SKM-1 treated with dmso at 0.1 percent for 144 hours (cell line): ENCODE measurements around the gene DDX24.

Experiments
- DNase-seq: peaks from one replicate; lab custom pipeline; 2025; ENCODE audit not compliant: unreplicated experiment; lab: John Stamatoyannopoulos, UW

DDX24 gene

GRCh38 chr14:94050231-94050880, 30.6 kb downstream of the DDX24 start:
- no peak for DNase-seq

- no peak for DNase-seq
Measured at GRCh38 chr14:94049625-94050023, 31.4 kb downstream of the DDX24 start.

DNA sequence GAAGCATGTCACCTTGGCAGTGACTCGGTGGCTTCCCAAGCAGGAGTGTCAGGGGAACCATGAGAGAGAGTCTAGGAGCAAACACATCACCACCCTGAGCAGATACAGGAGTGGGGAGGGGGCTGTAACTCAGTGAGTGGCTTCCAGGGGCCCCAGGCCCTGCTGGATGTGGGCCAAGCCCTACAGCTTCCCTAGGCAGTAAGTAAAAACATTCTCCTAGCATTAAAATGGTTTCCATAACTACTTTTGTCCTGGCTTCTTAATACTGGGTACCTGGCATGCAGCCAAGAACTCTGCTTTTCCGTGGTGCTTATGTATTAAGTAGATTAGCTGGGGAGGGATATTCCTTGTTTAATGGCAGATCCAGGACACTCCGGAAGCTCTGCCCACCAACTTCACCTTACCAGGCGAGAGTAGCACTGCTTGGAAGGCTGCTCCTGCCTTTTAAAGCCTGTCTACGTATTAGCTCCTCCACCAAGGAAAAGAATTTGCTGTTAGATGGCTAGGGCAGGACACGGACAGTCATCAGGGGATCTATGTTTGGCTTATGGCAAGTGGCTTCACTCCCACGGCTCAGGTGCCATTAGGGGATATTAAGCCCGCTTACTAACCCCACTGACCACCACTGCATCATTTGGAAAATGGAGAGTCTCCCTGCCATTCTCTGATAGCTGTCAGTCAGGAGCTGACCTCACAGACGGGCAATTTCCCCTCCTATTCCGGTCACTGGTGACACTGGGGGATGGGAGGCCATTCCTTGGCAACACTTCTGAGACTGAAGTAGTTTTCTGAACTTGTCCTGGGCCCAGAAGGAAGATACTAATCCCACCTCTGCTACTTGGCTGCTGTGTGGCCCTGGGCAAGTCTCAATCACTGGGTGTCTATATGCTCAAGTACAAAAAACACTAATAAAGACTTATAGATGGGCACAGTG, 32.0 kb downstream of the DDX24 start:
- no peak for DNase-seq

DNA sequence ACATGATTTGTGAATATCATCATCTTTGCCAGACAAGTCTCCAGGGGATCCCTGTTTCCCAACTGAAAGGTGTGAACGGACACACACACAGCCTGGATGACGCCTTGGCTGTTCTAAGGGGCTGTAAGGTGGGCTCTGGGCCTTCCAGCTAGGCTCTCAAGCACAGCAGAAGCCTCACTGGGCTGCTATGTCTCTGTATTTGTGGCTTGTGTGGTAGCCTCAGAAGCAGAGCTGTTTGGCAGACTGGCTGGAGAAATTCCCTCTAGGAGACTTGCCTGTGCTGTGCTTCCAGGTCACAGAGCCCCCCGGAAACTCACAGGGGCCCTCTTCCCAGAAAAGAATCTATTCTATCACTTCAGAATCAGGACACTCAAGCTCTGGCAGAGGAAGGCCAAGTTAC, 33.4 kb downstream of the DDX24 start:
- DNase-seq: no peak

DNA sequence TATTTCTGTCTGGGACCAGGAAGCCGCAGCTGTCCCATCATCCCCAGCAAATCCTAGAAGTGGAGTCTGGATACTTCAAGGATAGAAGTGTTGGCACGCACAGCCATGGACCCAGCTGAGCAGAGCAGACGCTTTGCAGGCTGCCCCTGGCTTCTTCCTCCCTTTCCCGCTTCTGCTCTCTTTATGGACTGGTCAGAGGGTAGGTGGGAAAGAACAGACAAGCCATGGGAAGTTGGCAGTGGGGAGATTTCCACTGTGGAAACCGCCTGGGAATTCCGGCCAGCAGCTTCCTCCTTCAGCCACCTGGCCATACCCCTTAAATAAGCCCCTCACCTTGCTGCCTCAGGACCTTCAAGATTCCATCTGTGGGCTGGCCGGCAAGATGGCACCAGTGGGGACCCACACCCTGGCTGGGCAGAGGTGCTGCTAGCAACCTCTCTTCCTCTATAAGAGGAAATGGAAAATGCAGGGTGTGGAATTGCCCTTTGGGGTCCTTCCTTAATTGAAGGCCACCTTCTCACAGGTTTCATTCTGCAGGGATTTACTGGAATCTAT, 34.2 kb downstream of the DDX24 start:
- DNase-seq: no peak

DNA sequence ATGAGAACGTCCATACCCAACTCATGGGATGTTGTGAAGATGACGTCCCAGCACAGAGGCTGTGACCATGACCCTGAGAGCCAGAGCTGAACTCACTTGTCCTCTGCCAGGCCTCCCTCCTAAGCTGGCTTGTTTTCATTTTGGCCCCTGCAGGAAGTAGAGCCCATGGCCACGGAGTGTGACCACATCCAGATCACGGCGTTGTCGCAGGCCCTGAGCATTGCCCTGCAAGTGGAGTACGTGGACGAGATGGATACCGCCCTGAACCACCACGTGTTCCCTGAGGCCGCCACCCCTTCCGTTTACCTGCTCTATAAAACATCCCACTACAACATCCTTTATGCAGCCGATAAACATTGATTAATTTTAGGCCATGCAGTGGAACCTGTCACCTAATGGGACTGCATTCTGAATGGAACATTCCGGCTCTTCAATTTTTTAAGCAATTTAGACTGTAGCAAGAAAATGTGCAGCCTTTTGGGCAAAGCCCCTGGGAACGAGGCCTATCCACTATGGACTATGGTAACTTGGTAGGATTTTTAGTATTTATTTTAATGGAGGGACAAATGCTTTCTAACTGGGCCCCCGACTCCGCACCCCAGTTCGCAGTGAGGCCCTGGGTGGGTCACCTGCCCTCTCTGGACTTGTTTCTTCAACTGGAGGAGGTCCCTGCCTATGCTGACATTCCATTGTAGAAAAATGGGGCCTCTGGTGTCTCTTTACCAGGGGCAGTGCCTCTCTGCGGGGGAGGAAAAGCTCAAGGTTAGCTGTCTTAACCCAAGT, 35.2 kb downstream of the DDX24 start:
- no peak for DNase-seq

- no peak for DNase-seq
Measured at GRCh38 chr14:94045101-94045500, 35.9 kb downstream of the DDX24 start.

GRCh38 chr14:94044476-94045091, 36.4 kb downstream of the DDX24 start:
- no peak for DNase-seq

DNA sequence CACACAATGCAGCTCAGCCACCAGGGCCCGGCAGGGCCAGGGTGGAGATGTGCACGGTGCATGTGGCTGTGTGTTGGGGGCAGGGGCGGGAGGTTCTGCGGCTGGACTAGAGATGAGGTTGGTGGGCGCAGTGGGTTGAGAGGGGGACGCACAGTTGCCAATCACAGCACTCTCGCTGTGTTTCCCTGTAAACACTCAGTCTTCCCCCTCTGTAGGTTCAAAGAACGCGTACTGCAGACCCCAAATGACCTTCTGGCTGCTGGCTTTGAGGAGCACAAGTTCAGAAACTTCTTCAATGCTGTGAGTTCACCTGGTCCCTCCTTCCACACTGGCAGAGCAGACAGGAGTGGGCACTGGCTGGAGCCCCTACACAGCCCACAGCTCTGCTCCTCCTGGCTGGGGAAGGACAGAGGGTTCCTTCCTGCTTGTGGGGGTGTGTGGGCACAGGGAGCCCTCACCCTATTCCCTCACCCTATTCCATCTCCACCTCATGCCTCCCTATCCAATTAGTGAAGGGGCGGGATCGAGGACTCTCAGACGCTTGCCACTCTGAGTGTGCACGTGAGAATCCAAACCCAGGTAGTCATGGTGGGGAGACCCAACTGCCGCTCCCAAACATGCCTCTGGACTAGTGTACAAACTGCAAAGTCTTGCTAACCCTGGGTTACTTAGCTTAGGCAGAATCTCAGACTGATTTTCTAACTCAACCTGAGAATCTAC, 37.1 kb downstream of the DDX24 start:
- DNase-seq: no peak

GRCh38 chr14:94043111-94043755, 37.8 kb downstream of the DDX24 start:
- no peak for DNase-seq

GRCh38 chr14:94042433-94043091, 38.4 kb downstream of the DDX24 start:
- no peak for DNase-seq

- no peak for DNase-seq
Measured at GRCh38 chr14:94041551-94042346, 39.3 kb downstream of the DDX24 start.

- no peak for DNase-seq
Measured at GRCh38 chr14:94040796-94041195, 40.2 kb downstream of the DDX24 start.

DNA sequence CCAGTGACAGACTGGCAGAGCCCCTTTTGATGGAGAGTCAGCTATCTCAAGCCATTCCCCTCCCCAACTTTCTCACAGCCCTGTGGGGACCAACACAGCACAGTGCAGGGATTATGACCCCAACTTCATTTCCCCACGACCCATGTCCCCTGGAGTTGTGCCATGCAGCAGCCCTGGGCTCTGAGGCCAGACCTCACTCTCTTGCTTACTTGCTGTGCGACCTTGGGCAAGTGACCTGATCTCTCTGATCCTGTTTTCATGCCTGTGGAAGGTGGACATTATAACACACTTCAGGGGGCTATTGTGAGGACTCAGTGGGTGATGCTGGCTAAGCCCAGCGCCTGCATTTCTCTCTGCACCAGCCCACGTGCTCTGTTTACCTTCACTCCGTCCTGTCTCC, 40.8 kb downstream of the DDX24 start:
- DNase-seq: no peak

DNA sequence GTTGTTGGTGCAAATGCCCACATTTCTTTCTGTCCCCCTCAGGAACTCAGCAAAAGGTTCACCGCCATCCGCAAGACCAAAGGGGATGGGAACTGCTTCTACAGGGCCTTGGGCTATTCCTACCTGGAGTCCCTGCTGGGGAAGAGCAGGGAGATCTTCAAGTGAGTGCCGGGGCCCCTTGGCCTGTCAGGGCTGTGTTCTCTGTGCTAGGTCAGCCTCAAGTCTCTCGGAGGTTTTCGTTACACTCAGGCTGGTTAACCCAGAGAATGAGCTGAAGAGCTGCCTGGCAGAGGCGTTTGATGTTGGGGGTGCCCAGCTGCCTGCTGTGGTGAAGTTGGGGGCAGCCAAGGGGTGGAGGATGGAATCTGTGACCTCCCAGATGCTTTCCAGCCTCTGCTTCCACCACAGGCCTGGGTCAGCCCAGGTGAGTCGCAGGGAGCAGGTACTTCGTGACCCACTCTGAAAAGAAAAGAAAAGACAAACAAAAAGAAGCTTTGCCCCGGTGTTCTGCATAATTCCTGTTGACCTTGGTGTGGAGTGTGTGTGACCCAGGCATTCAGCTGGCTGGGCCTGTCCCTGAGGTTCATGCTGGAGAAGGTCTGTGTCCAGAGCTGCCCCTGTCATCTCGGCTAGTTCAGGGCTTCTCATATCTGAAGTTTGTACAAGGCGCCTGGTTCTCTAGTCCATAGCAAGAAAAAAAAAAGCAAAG, 41.9 kb downstream of the DDX24 start:
- DNase-seq: no peak

- DNase-seq: no peak
Measured at GRCh38 chr14:94038510-94038909, 42.5 kb downstream of the DDX24 start.

DNA sequence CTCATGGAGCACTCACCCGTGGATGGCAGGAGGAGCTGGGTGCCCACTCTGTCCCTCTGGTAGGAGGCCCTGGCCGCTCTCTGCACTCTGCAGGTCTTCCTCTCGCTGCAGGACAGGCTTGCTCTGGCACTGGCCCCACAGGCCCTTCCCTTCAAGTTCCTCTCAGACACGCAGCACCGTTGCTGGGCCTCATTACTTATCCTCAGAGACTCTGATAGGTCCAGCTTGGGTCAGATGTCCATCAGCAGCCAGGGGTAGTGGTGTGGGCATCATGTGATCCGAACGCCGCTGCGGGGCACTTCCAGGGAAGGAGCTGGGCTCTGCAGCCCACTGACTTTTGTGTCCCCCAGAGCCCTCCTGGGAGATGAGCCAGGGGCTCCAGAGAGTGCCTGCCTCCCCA, 43.0 kb downstream of the DDX24 start:
- DNase-seq: no peak
